Heart left ventricle (tissue), 16 donors: Measurements from ENCODE around the gene PODXL2. TPM values are rescaled to one million over a fixed set of nuclear protein-coding genes. Genes with fewer than 3 reads are reported as not detected.
A peak's percentile ranks its signal among the peaks of the same experiment; 100 is the strongest.

Experiments
- ATAC-seq, 4 donors: fragments of 200-7000 bp; cut with Tn5 transposase; one replicate each; pipeline ENCODE4 v1.9.1; 2020 to 2022; ENCODE audit warnings: moderate library complexity in 4 of 4, mild to moderate bottlenecking in 3 of 4, moderate number of reproducible peaks in 1 of 4
- DNase-seq, 5 donors: peaks; one replicate each; pipeline ENCODE4 v3.0.0-alpha.2; 2020
- H3K27ac ChIP-seq, 12 donors: fragments of 200-600 bp; sonication (generic) in 4 of 12; one replicate each; pipeline versions ENCODE4 v1.5.0 to v1.8.0; 2016 to 2022; ENCODE audit warnings: mild to moderate bottlenecking in 2 of 12
- H3K27me3 ChIP-seq, 9 donors: fragments of 200-600 bp; sonication (generic) in 2 of 9; one replicate each; pipeline versions ENCODE4 v1.5.1 to v1.8.0; 2016 to 2022; ENCODE audit warnings: mild to moderate bottlenecking in 3 of 9
- H3K36me3 ChIP-seq, 9 donors: fragments of 200-600 bp; sonication (generic) in 2 of 9; one replicate each; pipeline versions ENCODE4 v1.5.0 to v1.8.0; 2018 to 2022; ENCODE audit warnings: mild to moderate bottlenecking in 2 of 9
- H3K4me1 ChIP-seq, 12 donors: fragments of 200-600 bp; sonication (generic) in 4 of 12; one replicate each; pipeline versions ENCODE4 v1.5.0 to v1.8.0; 2016 to 2022; ENCODE audit warnings: mild to moderate bottlenecking in 3 of 12
- H3K4me3 ChIP-seq, 12 donors: fragments of 200-600 bp; sonication (generic) in 4 of 12; one replicate each; pipeline versions ENCODE4 v1.5.0 to v1.8.0; 2017 to 2022; ENCODE audit warnings: mild to moderate bottlenecking in 9 of 12, moderate library complexity in 4 of 12
- H3K9me3 ChIP-seq, 12 donors: fragments of 200-600 bp; sonication (generic) in 4 of 12; one replicate each; pipeline versions ENCODE4 v1.5.0 to v1.8.0; 2016 to 2022; ENCODE audit warnings: mild to moderate bottlenecking in 1 of 12
- POLR2A ChIP-seq, 2 donors: fragments of 450-650 bp; IDR thresholded peaks; one replicate each; pipeline ENCODE4 v1.6.1; 2017; ENCODE audit warnings: antibody characterized with exemption in 2 of 2, mild to moderate bottlenecking in 2 of 2, moderate library complexity in 2 of 2
- WGBS, 4 donors: extraction: QIAGEN DNeasy Blood & Tissue Kit in 2 of 4; methylation state at CpG; one replicate each; pipeline versions ENCODE4 v1.1.5 to v1.1.7; 2013 to 2018; 5-methylcytosine and 5-hydroxymethylcytosine counted together
- intact Hi-C, 10 donors: fragments of 100-400 bp; cut with DNase I; formaldehyde crosslinking; loops; one replicate each; pipeline versions ENCODE4 v1.11.1 to v1.14.2; 2022
- microRNA-seq, 4 donors: library from miRNA; unstranded; fragments of <30 nt; microRNA quantifications; one replicate each; pipeline versions ENCODE4 to v1.2.0, GENCODE V29; 2017 to 2020
- polyA plus RNA-seq, 2 donors: library from polyadenylated mRNA; stranded (reverse); fragments of 200-250 nt; gene quantifications; one replicate each; pipeline ENCODE4 v1.2.3, GENCODE V29; 2013
- total RNA-seq, 9 donors: library from RNA; depleted of rRNA in 2 of 9; stranded (reverse); fragments of >200 nt in 2 of 9; fragmentation: NEBNext Ultra II Directional in 3 of 9; extraction: Animal tissue kit (Norgen Biotek cat#: 25700) in 3 of 9; gene quantifications; one replicate each; pipeline versions ENCODE4 v1.1.0 to v1.2.4, GENCODE V29; 2016 to 2023
- TF ChIP-seq, protein P1 (sequence below), 12 donors: fragments of 200-600 bp; sonication (generic) in 4 of 12; IDR thresholded peaks; one replicate each; pipeline versions ENCODE4 v1.5.0 to v1.8.0; 2018 to 2022; ENCODE audit warnings: antibody characterized with exemption in 12 of 12, mild to moderate bottlenecking in 5 of 12
- donor health status: ischemic (EF 13 %, LVEDD 7.1; RV severe dilation, severe dysfunction).
- donor health status: healthy with polysubstance abuse.
- donor health status: DM: no; HTN: yes; CAD: no.
- donor health status: DM: no; HTN: no; CAD: no.
- donor health status: ischemic (EF 25% LVEDD 6.9; RV normal size, moderate dysfunction).
- donor health status: ischemic (EF 25% LVEDD 5.7; RV mildly dilated, moderate dysfunction).
- donor health status: healthy.
- donor health status: DM: yes; HTN: yes; CAD: no.
- donor health status: ischemic (EF 35%, LVEDD 5.7; RV mildly dilated, moderate dysfunction).
- donor health status: nonischemic (EF 11% LVEDD 7.7; RV severe dilation, severe dysfunction).
- donor health status: DM: yes; HTN: yes; CAD: no.
- donor health status: PGD.
- donor health status: ischemic (EF 29% LVEDD 5.4; RV normal size, mild dysfunction).
- donor health status: nonischemic (EF 23%, LVEDD 6.1; RV moderate dilation, normal function).

PODXL2 gene
- total and polyA plus RNA-seq, 11 donors = 0.72 to 4.1 (median 2.1) TPM

DNA sequence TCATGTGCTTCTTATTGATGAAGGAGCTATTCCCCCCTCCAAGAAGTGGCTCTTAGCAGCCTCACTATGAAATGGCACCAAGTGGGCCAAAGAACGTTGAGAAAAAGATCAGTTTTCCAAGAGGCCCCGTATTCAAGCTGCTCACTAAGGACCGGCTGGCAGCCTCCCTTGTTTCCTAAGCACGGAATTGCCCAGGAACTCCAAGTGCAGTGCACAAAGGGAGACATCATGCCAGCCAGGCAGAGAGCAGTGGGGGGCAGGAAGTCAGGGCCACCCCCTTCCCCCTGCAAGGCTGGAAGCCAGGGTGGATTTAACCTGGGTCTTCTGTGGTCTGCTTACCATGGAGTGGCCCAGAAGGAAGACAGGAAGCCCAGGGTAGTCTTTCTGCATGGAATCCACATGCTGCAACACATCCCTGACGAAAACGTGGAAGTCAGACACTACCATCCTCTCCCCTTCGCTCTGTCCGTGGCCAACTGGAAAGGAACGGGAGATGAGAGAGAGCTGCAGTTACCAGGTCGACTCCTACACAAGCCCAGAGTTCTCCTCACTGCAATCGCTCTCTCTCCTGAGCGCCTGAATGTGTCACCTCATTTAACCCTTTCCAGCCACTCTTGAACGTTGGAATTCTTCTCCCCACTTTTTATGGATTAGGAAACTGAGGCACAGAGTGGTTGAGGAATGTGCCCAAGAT is 93.3 kb downstream of the PODXL2 start:
- TF ChIP-seq, protein P1, sequence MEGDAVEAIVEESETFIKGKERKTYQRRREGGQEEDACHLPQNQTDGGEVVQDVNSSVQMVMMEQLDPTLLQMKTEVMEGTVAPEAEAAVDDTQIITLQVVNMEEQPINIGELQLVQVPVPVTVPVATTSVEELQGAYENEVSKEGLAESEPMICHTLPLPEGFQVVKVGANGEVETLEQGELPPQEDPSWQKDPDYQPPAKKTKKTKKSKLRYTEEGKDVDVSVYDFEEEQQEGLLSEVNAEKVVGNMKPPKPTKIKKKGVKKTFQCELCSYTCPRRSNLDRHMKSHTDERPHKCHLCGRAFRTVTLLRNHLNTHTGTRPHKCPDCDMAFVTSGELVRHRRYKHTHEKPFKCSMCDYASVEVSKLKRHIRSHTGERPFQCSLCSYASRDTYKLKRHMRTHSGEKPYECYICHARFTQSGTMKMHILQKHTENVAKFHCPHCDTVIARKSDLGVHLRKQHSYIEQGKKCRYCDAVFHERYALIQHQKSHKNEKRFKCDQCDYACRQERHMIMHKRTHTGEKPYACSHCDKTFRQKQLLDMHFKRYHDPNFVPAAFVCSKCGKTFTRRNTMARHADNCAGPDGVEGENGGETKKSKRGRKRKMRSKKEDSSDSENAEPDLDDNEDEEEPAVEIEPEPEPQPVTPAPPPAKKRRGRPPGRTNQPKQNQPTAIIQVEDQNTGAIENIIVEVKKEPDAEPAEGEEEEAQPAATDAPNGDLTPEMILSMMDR (IDR thresholded peaks at IDR 0.05) = no peak
- TF ChIP-seq POLR2A (IDR thresholded peaks at IDR 0.05) = no peak
- Histone ChIP-seq H3K27me3 (no peaks in the 10 kb centered on the region), H3K36me3 (peaks cover 0 to 62% (median 25%) of the 10 kb centered on the region in 9 donors), H3K9me3 (no peaks in the 10 kb centered on the region), H3K27ac (peak overlapping the region; percentile 10 to 83 (median 57)), H3K4me1 (peaks cover 7 to 57% (median 41%) of the 10 kb centered on the region in 12 donors), H3K4me3 (no peak overlapping the region)
- intact Hi-C loops = no loop called here
- ATAC-seq (no peak), DNase-seq (peak in 1 of 5 donors; percentile 18)
- 54 to 64% (median 58%) methylated on average over 12 to 13 of the region's 13 CpGs for WGBS, 4 donors

Small RNA genes lying within 50 kb of the gene (microRNA-seq; reads per million reads assigned to microRNA genes)
- gene MIR7976 = 0.77 to 3.3 (median 0.99) reads per million in 4 donors

Other genes starting within 250 kb of the PODXL2 start
- 10 to 100 TPM; 13.4 to 29.0 (median 20.4) TPM for gene TPRA1, start 38.5 kb upstream of the PODXL2 start, total RNA-seq
- 10 to 100 TPM; 16.1 to 27.8 TPM for gene TPRA1, start 38.5 kb upstream of the PODXL2 start, polyA plus RNA-seq
- gene MCM2, start 30.8 kb upstream of the PODXL2 start, total RNA-seq = 10 to 100 TPM in 1 of 9 donors, 1 to 10 TPM in 8; 4.0 to 12.4 (median 7.3) TPM
- gene MCM2, start 30.8 kb upstream of the PODXL2 start, polyA plus RNA-seq = 1 to 10 TPM; 1.8 to 5.3 TPM
- gene ABTB1, start 43.8 kb downstream of the PODXL2 start, total RNA-seq = 10 to 100 TPM; 15.4 to 39.3 (median 30.9) TPM
- 10 to 100 TPM; 29.3 to 35.3 TPM for gene ABTB1, start 43.8 kb downstream of the PODXL2 start, polyA plus RNA-seq
- 100 to 1,000 TPM in 1 of 9 donors, 10 to 100 TPM in 8; 41.8 to 119 (median 78.9) TPM for gene MGLL, start 193.3 kb downstream of the PODXL2 start, total RNA-seq
- gene MGLL, start 193.3 kb downstream of the PODXL2 start, polyA plus RNA-seq = 10 to 100 TPM; 38.5 to 90.7 TPM